ENCODE measurements around the gene TMCC2.

Gene TMCC2

GRCh38 chr1:205240118-205240517 is 12.4 kb downstream of the TMCC2 start:
- Histone ChIP-seq H3K4me1 (ENCODE audit: control insufficient read depth, insufficient read depth, low read length, unreplicated experiment) (no peaks in the 10 kb centered on the region), H3K27me3 (ENCODE audit: insufficient read depth, low read length) (peaks cover 10% of the 10 kb centered on the region; the same call in 1 of the 2 replicates), H3K79me2 (ENCODE audit: control insufficient read depth, insufficient read depth, low read length, unreplicated experiment) (no peaks in the 10 kb centered on the region), H3K4me3 (ENCODE audit: low read depth, low read length) (no peak overlapping the region), H3K27ac (ENCODE audit: low read depth, low read length) (no peak overlapping the region), H3K36me3 (ENCODE audit: insufficient read depth, low read length) (no peaks in the 10 kb centered on the region), H2AFZ (ENCODE audit: low read length, unreplicated experiment) (no peak overlapping the region)

DNA sequence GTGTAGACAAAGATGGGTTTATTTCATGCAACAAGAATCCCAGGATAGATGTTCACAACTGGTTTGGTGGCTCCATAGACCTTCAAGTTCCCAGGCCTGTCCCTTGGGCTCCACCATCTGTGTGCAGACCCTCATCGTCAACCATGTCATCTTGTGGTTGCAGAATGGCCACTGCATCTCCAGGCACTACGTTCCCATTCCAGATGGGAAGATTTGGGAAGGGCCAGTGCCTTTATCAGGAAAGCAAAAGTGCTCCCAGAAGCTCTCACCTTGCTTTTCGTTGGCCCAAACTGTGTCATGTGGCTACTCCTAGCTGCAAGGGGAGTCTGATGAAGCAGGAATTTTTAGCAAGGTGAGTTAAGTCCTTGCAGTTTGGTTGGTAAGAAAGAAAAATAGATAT is 12.8 kb downstream of the TMCC2 start:
- H3K79me2 ChIP-seq (ENCODE audit: control insufficient read depth, insufficient read depth, low read length, unreplicated experiment), result no peaks in the 10 kb centered on the region
- no peak overlapping the region for H3K4me3 ChIP-seq (ENCODE audit: low read depth, low read length)
- no peak overlapping the region for H2AFZ ChIP-seq (ENCODE audit: low read length, unreplicated experiment)
- no peak overlapping the region for H3K27ac ChIP-seq (ENCODE audit: low read depth, low read length)
- no peaks in the 10 kb centered on the region for H3K36me3 ChIP-seq (ENCODE audit: insufficient read depth, low read length)
- H3K27me3 ChIP-seq (ENCODE audit: insufficient read depth, low read length), result peaks cover 10% of the 10 kb centered on the region; the same call in 1 of the 2 replicates
- no peaks in the 10 kb centered on the region for H3K4me1 ChIP-seq (ENCODE audit: control insufficient read depth, insufficient read depth, low read length, unreplicated experiment)

DNA sequence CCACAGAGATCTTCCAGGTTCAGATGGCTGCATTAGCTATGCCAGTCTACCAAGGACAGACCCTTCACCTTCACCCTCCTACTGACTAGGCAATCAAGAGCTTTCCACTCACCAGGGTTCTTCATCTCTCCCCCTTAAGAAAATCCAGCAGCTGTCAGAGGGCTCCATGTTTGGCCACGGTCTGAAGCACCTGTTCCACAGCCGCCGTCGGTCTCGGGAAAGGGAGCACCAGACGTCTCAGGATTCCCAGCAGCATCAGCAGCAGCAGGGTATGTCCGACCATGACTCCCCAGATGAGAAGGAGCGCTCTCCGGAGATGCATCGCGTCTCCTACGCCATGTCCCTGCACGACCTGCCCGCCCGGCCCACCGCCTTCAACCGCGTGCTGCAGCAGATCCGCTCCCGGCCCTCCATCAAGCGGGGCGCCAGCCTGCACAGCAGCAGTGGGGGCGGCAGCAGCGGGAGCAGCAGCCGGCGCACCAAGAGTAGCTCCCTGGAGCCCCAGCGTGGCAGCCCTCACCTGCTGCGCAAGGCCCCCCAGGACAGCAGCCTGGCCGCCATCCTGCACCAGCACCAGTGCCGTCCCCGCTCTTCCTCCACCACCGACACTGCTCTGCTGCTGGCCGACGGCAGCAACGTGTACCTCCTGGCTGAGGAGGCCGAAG is 13.8 kb downstream of the TMCC2 start:
- no peaks in the 10 kb centered on the region for H3K36me3 ChIP-seq (ENCODE audit: insufficient read depth, low read length)
- H3K27me3 ChIP-seq (ENCODE audit: insufficient read depth, low read length), result peaks cover 10% of the 10 kb centered on the region; the same call in 1 of the 2 replicates
- H2AFZ ChIP-seq (ENCODE audit: low read length, unreplicated experiment), result no peak overlapping the region
- no peaks in the 10 kb centered on the region for H3K79me2 ChIP-seq (ENCODE audit: control insufficient read depth, insufficient read depth, low read length, unreplicated experiment)
- no peak overlapping the region for H3K27ac ChIP-seq (ENCODE audit: low read depth, low read length)
- no peaks in the 10 kb centered on the region for H3K4me1 ChIP-seq (ENCODE audit: control insufficient read depth, insufficient read depth, low read length, unreplicated experiment)
- no peak overlapping the region for H3K4me3 ChIP-seq (ENCODE audit: low read depth, low read length)

GRCh38 chr1:205243350-205244191 is 15.8 kb downstream of the TMCC2 start:
- H3K4me1 ChIP-seq (ENCODE audit: control insufficient read depth, insufficient read depth, low read length, unreplicated experiment), result no peaks in the 10 kb centered on the region
- H3K36me3 ChIP-seq (ENCODE audit: insufficient read depth, low read length), result no peaks in the 10 kb centered on the region
- H3K27me3 ChIP-seq (ENCODE audit: insufficient read depth, low read length), result peaks cover 4% of the 10 kb centered on the region; the same call in 1 of the 2 replicates
- H3K27ac ChIP-seq (ENCODE audit: low read depth, low read length), result no peak overlapping the region
- no peak overlapping the region for H2AFZ ChIP-seq (ENCODE audit: low read length, unreplicated experiment)
- no peaks in the 10 kb centered on the region for H3K79me2 ChIP-seq (ENCODE audit: control insufficient read depth, insufficient read depth, low read length, unreplicated experiment)
- no peak overlapping the region for H3K4me3 ChIP-seq (ENCODE audit: low read depth, low read length)

DNA sequence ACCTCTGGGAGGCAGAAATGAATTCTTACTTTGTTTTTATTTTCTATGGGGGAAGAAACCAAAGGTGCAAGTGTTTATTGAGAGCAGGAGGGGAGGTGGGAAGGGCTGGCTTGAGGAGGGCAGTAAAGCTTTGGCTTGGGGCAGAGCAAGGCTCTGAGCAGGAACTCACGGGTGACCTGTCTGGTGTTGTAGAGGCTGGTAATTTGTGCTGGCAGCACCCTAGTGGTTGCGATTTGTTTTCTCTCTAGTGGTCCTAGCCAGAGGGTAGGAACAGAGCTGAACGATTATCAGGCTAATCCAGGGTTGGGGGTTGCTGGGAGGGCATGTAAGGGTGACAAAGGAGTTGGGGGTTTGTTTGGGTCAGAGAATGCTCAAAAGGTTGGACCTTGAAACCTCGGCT is 16.6 kb downstream of the TMCC2 start:
- peaks cover 3% of the 10 kb centered on the region for H3K4me1 ChIP-seq (ENCODE audit: control insufficient read depth, insufficient read depth, low read length, unreplicated experiment)
- no peaks in the 10 kb centered on the region for H3K79me2 ChIP-seq (ENCODE audit: control insufficient read depth, insufficient read depth, low read length, unreplicated experiment)

DNA sequence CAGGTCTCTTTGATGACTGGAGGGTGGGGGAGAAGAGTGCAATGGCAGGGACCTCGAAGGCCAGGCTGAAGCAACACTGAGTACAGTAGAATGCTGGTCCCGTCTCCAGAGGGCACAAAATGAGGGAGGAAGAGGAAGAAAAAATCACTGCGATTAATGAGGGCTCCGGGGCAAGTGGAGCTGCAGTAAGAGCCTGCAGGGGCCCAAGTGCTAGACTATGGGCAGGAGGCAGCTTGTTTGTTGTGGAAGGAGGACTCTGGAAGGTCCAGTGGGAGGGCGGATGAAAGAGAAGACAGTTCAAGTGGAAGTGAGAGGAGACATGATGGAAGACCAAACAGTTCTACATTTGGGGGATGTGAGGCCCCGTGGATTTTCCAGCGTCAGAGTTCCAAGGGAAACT is 17.4 kb downstream of the TMCC2 start:
- Histone ChIP-seq H3K27me3 (ENCODE audit: insufficient read depth, low read length) (peaks cover 4% of the 10 kb centered on the region; the same call in 1 of the 2 replicates), H3K27ac (ENCODE audit: low read depth, low read length) (no peak overlapping the region), H3K4me3 (ENCODE audit: low read depth, low read length) (no peak overlapping the region), H3K36me3 (ENCODE audit: insufficient read depth, low read length) (no peaks in the 10 kb centered on the region), H2AFZ (ENCODE audit: low read length, unreplicated experiment) (no peak overlapping the region), H3K4me1 (ENCODE audit: control insufficient read depth, insufficient read depth, low read length, unreplicated experiment) (peaks cover 6% of the 10 kb centered on the region), H3K79me2 (ENCODE audit: control insufficient read depth, insufficient read depth, low read length, unreplicated experiment) (no peaks in the 10 kb centered on the region)

More for the DNA sequence above, 16.6 kb downstream of the TMCC2 start:
- H3K36me3 ChIP-seq (ENCODE audit: insufficient read depth, low read length), result no peaks in the 10 kb centered on the region
- H3K27ac ChIP-seq (ENCODE audit: low read depth, low read length), result no peak overlapping the region
- H3K27me3 ChIP-seq (ENCODE audit: insufficient read depth, low read length), result peaks cover 4% of the 10 kb centered on the region; the same call in 1 of the 2 replicates
- H3K4me3 ChIP-seq (ENCODE audit: low read depth, low read length), result no peak overlapping the region
- H2AFZ ChIP-seq (ENCODE audit: low read length, unreplicated experiment), result no peak overlapping the region

DNA sequence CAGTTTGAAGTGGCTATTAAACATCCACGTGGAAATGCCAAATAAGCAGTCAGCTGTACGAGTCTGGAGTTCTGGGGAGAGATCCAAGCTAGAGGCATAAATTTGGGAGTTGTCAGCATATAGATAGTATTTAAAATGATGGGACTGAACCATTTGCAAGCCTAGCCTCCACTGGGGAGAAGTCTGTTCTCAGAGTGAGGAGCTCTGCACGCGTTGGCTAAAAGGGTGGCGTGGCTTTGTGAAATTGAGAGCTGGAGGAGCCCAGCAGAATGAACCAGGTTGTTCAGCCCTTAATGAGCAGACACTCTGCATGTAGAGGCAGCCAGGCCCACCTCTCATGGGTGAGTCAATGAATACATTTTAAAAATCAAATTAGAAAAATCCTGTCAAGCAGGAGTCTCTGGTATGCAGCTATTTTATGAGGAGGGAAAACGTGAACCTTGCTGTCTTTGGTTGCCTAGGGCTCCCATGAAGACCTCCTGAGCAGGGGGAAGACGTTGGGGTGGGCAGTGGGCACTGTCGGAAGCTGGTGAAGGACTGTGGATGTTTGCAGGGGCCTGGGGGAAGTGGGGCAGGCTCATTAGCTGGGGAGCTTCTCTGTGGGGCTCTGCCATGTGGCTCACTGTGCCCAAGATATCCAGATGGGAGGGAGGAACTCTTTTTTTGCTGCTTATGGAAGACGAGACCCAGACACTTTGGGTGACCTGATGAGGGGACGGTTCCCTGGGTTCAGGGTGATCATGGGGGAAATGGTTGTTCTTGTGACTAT is 18.8 kb downstream of the TMCC2 start:
- H3K79me2 ChIP-seq (ENCODE audit: control insufficient read depth, insufficient read depth, low read length, unreplicated experiment), result no peaks in the 10 kb centered on the region
- no peak overlapping the region for H2AFZ ChIP-seq (ENCODE audit: low read length, unreplicated experiment)
- peaks cover 4% of the 10 kb centered on the region; the same call in 1 of the 2 replicates for H3K27me3 ChIP-seq (ENCODE audit: insufficient read depth, low read length)
- H3K27ac ChIP-seq (ENCODE audit: low read depth, low read length), result no peak overlapping the region
- peaks cover 6% of the 10 kb centered on the region for H3K4me1 ChIP-seq (ENCODE audit: control insufficient read depth, insufficient read depth, low read length, unreplicated experiment)
- no peaks in the 10 kb centered on the region for H3K36me3 ChIP-seq (ENCODE audit: insufficient read depth, low read length)
- H3K4me3 ChIP-seq (ENCODE audit: low read depth, low read length), result no peak overlapping the region

DNA sequence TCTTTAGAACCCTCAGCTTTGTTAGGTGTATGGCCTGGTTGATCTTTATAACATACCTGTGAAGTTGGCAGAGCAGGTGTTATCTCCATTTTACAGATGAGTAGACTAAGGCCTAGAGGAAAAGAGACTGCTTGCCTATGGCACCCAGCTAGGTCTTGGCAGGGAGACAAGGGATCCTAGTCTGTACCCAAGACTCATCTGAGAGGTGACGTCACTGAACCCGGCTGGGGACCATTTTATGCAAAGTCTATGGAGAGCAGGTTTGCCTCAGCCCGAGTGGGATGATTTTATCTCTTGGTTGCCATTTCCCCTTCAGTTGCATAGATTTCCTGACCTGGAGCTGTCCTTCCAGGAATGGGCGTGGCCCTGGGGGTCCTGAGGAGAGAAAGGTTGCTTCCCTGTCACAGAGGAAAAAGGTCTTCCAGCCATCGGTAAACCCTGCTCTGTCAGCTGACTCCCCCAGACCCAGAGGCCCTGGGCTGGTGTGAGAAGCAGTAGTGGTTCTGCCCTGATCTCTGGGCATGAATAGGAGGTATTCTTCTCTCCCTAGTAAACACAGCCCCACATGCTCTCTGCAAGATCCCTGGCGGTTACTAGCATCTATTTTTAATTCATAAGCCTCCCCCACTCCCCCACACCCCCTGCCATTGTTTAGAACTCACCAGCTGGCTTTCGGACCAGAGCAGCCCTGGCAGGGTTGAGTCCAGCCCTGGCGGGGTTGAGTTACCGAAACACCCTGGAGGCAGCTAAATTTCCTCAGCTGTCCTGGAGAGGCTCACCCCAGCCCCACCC is 19.6 kb downstream of the TMCC2 start:
- no peaks in the 10 kb centered on the region for H3K79me2 ChIP-seq (ENCODE audit: control insufficient read depth, insufficient read depth, low read length, unreplicated experiment)

DNA sequence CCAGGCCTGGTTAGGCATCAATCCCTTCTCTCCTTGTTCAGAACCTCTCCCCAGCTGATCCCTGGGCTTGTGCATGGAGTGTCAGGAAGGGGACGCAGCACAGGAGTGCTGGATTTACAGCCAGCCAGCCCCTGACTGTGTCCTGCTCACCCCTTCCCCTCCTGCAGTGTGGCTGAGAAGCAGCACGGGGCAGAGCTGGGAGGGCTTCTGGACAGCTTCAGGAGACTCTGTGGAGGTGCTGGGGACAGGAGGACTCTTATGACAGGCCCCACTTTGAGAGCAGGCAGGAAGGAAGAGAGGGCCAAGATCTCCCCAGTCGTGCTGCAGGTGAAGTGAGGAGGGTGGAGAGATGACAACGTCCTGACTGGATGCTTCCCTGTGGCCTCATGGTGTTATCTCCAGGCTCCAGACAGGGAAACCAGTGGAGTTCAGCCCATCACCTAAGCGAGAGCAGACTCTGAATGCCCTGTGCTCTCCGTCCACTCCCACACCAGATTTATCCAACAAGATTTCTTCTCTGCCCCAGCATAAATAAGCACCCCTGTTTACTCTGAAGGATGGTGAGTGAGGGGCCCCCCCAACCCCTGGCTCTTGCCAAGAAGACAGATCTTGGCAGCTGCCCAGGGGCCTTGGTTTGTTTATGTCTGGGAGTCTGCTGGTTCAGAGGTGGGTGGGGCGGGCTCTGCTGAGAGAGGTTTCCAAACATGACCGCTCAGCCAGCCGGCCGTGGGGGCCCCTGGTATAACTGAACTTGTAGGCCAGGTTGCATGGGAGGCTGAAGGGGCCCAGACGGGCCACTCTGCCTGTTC is 21.3 kb downstream of the TMCC2 start:
- Histone ChIP-seq H3K27me3 (ENCODE audit: insufficient read depth, low read length) (peaks cover 4% of the 10 kb centered on the region; the same call in 1 of the 2 replicates), H3K27ac (ENCODE audit: low read depth, low read length) (no peak overlapping the region), H3K4me3 (ENCODE audit: low read depth, low read length) (no peak overlapping the region), H3K36me3 (ENCODE audit: insufficient read depth, low read length) (no peaks in the 10 kb centered on the region), H3K79me2 (ENCODE audit: control insufficient read depth, insufficient read depth, low read length, unreplicated experiment) (no peaks in the 10 kb centered on the region), H3K4me1 (ENCODE audit: control insufficient read depth, insufficient read depth, low read length, unreplicated experiment) (peaks cover 6% of the 10 kb centered on the region), H2AFZ (ENCODE audit: low read length, unreplicated experiment) (no peak overlapping the region)

More for the DNA sequence above, 19.6 kb downstream of the TMCC2 start:
- Histone ChIP-seq H3K4me3 (ENCODE audit: low read depth, low read length) (no peak overlapping the region), H2AFZ (ENCODE audit: low read length, unreplicated experiment) (no peak overlapping the region), H3K27me3 (ENCODE audit: insufficient read depth, low read length) (peaks cover 4% of the 10 kb centered on the region; the same call in 1 of the 2 replicates), H3K36me3 (ENCODE audit: insufficient read depth, low read length) (no peaks in the 10 kb centered on the region), H3K27ac (ENCODE audit: low read depth, low read length) (no peak overlapping the region), H3K4me1 (ENCODE audit: control insufficient read depth, insufficient read depth, low read length, unreplicated experiment) (peaks cover 6% of the 10 kb centered on the region)

All from ACC112 (cell line).